ENCODE results near the gene PDE4D. TPM values are rescaled to one million over a fixed set of nuclear protein-coding genes. Genes with fewer than 3 reads are reported as not detected.
A peak's percentile ranks its signal among the peaks of the same experiment; 100 is the strongest.

The PDE4D gene
- total RNA-seq, 1 donor: 19.9 TPM

GRCh38 chr5:59897075-59897474 lies 3.5 kb upstream of the PDE4D start:
- H3K4me3 ChIP-seq (ENCODE audit: insufficient read depth, low read length): no peak overlapping the region
- no peak overlapping the region for H3K4me2 ChIP-seq (ENCODE audit: insufficient read depth, low read length)
- no peaks in the 10 kb centered on the region for H3K4me1 ChIP-seq (ENCODE audit: insufficient read depth, low read length)
- H3K79me2 ChIP-seq (ENCODE audit: insufficient read depth, low read length): no peaks in the 10 kb centered on the region
- no peaks in the 10 kb centered on the region for H3K36me3 ChIP-seq (ENCODE audit: insufficient read depth, low read length)
- H3K9me3 ChIP-seq (ENCODE audit: low read depth, low read length): no peaks in the 10 kb centered on the region
- no peak for DNase-seq (ENCODE audit: insufficient read length, low spot score, missing footprints)
- H3K27ac ChIP-seq (ENCODE audit: low read depth, low read length): no peak overlapping the region
- no peak for TF ChIP-seq CTCF (IDR thresholded peaks at IDR 0.05; ENCODE audit: extremely low read depth, low read depth, low read length)
- no peak overlapping the region for H2AFZ ChIP-seq (ENCODE audit: low read length)
- H4K20me1 ChIP-seq (ENCODE audit: insufficient read depth, low read length): no peaks in the 10 kb centered on the region
- peaks cover 18% of the 10 kb centered on the region for H3K27me3 ChIP-seq (ENCODE audit: insufficient read depth, low read length)

- Histone ChIP-seq H3K4me3 (ENCODE audit: insufficient read depth, low read length) (no peak overlapping the region), H2AFZ (ENCODE audit: low read length) (no peak overlapping the region), H3K79me2 (ENCODE audit: insufficient read depth, low read length) (no peaks in the 10 kb centered on the region), H3K27ac (ENCODE audit: low read depth, low read length) (no peak overlapping the region), H3K4me1 (ENCODE audit: insufficient read depth, low read length) (no peaks in the 10 kb centered on the region), H3K9me3 (ENCODE audit: low read depth, low read length) (no peaks in the 10 kb centered on the region), H3K36me3 (ENCODE audit: insufficient read depth, low read length) (no peaks in the 10 kb centered on the region), H4K20me1 (ENCODE audit: insufficient read depth, low read length) (no peaks in the 10 kb centered on the region), H3K27me3 (ENCODE audit: insufficient read depth, low read length) (peaks cover 28% of the 10 kb centered on the region), H3K4me2 (ENCODE audit: insufficient read depth, low read length) (no peak overlapping the region)
- peak; percentile 47 for DNase-seq (ENCODE audit: insufficient read length, low spot score, missing footprints)
- no peak for TF ChIP-seq CTCF (IDR thresholded peaks at IDR 0.05; ENCODE audit: extremely low read depth, low read depth, low read length)
Observed at GRCh38 chr5:59891962-59892643, 1.4 kb downstream of the PDE4D start.

- H3K9me3 ChIP-seq (ENCODE audit: low read depth, low read length): no peaks in the 10 kb centered on the region
- no peak overlapping the region for H3K4me3 ChIP-seq (ENCODE audit: insufficient read depth, low read length)
- no peak for TF ChIP-seq CTCF (IDR thresholded peaks at IDR 0.05; ENCODE audit: extremely low read depth, low read depth, low read length)
- DNase-seq (ENCODE audit: insufficient read length, low spot score, missing footprints): peak; percentile 44
- H3K79me2 ChIP-seq (ENCODE audit: insufficient read depth, low read length): no peaks in the 10 kb centered on the region
- H3K27me3 ChIP-seq (ENCODE audit: insufficient read depth, low read length): peaks cover 13% of the 10 kb centered on the region
- H4K20me1 ChIP-seq (ENCODE audit: insufficient read depth, low read length): no peaks in the 10 kb centered on the region
- H3K4me1 ChIP-seq (ENCODE audit: insufficient read depth, low read length): no peaks in the 10 kb centered on the region
- no peak overlapping the region for H3K27ac ChIP-seq (ENCODE audit: low read depth, low read length)
- no peak overlapping the region for H2AFZ ChIP-seq (ENCODE audit: low read length)
- no peak overlapping the region for H3K4me2 ChIP-seq (ENCODE audit: insufficient read depth, low read length)
- H3K36me3 ChIP-seq (ENCODE audit: insufficient read depth, low read length): no peaks in the 10 kb centered on the region
Observed at GRCh38 chr5:59887274-59887673, 6.3 kb downstream of the PDE4D start.

- Histone ChIP-seq H3K79me2 (ENCODE audit: insufficient read depth, low read length) (no peaks in the 10 kb centered on the region), H3K27ac (ENCODE audit: low read depth, low read length) (no peak overlapping the region), H3K27me3 (ENCODE audit: insufficient read depth, low read length) (no peaks in the 10 kb centered on the region), H3K4me3 (ENCODE audit: insufficient read depth, low read length) (no peak overlapping the region), H3K9me3 (ENCODE audit: low read depth, low read length) (no peaks in the 10 kb centered on the region), H3K4me2 (ENCODE audit: insufficient read depth, low read length) (no peak overlapping the region), H4K20me1 (ENCODE audit: insufficient read depth, low read length) (no peaks in the 10 kb centered on the region), H3K4me1 (ENCODE audit: insufficient read depth, low read length) (peaks cover 4% of the 10 kb centered on the region), H3K36me3 (ENCODE audit: insufficient read depth, low read length) (no peaks in the 10 kb centered on the region), H2AFZ (ENCODE audit: low read length) (no peak overlapping the region)
- no peak for TF ChIP-seq CTCF (IDR thresholded peaks at IDR 0.05; ENCODE audit: extremely low read depth, low read depth, low read length)
- no peak for DNase-seq (ENCODE audit: insufficient read length, low spot score, missing footprints)
Observed at GRCh38 chr5:59874675-59875074, 18.9 kb downstream of the PDE4D start.

Measured in osteoblast (primary cell).